ENCODE results near the gene REELD1. TPM values are rescaled to one million over a fixed set of nuclear protein-coding genes. Genes with fewer than 3 reads are reported as not detected.

REELD1 gene
- total RNA-seq, 1 experiment from 2014 or later = not detected

DNA sequence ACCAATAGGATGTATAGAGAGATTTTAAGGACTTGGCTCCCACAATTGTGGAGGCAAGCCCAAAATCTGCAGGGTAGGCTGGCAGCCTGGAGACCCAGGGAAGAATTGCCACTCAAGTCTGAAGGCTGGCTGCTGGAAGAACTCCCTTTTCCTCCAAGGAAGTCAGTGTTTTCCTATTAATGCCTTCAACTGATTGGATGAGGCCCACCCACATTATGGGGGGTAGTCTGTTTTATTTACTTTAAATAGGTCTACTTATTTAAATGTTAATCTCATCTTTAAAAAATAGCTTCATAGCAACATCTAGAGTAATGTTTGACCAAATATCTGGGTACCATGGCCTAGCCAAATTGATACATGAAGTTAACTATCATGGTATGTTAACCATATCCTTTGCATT, 20.1 kb upstream of the REELD1 start:
- DNase-seq (ENCODE audit: unreplicated experiment) = no peak
- TF ChIP-seq, protein P1, sequence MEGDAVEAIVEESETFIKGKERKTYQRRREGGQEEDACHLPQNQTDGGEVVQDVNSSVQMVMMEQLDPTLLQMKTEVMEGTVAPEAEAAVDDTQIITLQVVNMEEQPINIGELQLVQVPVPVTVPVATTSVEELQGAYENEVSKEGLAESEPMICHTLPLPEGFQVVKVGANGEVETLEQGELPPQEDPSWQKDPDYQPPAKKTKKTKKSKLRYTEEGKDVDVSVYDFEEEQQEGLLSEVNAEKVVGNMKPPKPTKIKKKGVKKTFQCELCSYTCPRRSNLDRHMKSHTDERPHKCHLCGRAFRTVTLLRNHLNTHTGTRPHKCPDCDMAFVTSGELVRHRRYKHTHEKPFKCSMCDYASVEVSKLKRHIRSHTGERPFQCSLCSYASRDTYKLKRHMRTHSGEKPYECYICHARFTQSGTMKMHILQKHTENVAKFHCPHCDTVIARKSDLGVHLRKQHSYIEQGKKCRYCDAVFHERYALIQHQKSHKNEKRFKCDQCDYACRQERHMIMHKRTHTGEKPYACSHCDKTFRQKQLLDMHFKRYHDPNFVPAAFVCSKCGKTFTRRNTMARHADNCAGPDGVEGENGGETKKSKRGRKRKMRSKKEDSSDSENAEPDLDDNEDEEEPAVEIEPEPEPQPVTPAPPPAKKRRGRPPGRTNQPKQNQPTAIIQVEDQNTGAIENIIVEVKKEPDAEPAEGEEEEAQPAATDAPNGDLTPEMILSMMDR (IDR thresholded peaks at IDR 0.05; ENCODE audit: unreplicated experiment) = no peak
- CTCF ChIA-PET = interaction anchor here (0.6 kb wide), 2 partner anchors 30 to 1409 kb away, joined by 3 to 4 read pairs; no protein-coding TSS in a partner anchor
- POLR2A ChIA-PET = interaction anchor here (0.7 kb wide), 1 partner anchor 18 kb away, joined by 3 read pairs; the partner anchor contains the start of gene LSM6
- H3K9me3 Mint-ChIP-seq (ENCODE audit: unreplicated experiment) = no peaks in the 10 kb centered on the region
- BruUV-seq (replicated peaks) = no TSS peak
- no peaks in the 10 kb centered on the region for H3K27me3 Mint-ChIP-seq (ENCODE audit: insufficient read depth, unreplicated experiment)
- H3K36me3 Mint-ChIP-seq (ENCODE audit: insufficient read depth, unreplicated experiment) = peaks cover 23% of the 10 kb centered on the region
- intact Hi-C loops (cut with micrococcal nuclease) = no loop called here
- no peak overlapping the region for H3K4me3 Mint-ChIP-seq (ENCODE audit: unreplicated experiment)
- no peak overlapping the region for H3K27ac Mint-ChIP-seq (ENCODE audit: low read depth, unreplicated experiment)
- no peaks in the 10 kb centered on the region for H3K4me1 Mint-ChIP-seq (ENCODE audit: insufficient read depth, unreplicated experiment)

DNA sequence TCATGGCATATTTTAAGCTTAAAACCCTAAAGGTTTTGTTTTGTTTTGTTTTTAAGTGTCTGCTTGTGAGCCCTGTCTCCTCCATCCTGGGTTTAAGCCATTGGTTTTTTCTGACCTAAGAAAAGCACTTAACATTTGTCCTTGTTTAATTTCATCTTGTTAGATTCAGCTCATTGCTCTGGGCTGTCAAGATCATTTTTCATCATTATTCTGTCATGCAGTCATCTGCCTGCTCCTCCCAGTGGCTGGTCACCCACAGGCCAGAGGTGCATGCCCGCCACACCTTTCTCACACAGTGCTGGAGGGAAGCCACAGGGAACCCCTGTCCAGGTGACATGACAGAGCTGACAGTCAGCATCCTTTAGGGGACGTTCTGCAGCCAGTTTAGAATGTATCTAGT, 11.7 kb upstream of the REELD1 start:
- H3K27ac Mint-ChIP-seq (ENCODE audit: low read depth, unreplicated experiment) = no peak overlapping the region
- H3K4me1 Mint-ChIP-seq (ENCODE audit: insufficient read depth, unreplicated experiment) = no peaks in the 10 kb centered on the region
- H3K9me3 Mint-ChIP-seq (ENCODE audit: unreplicated experiment) = peaks cover 7% of the 10 kb centered on the region
- DNase-seq (ENCODE audit: unreplicated experiment) = no peak
- CTCF ChIA-PET = interaction anchor here (0.6 kb wide), 1 partner anchor 20 kb away, joined by 3 read pairs; no protein-coding TSS in a partner anchor
- no peak overlapping the region for H3K4me3 Mint-ChIP-seq (ENCODE audit: unreplicated experiment)
- H3K36me3 Mint-ChIP-seq (ENCODE audit: insufficient read depth, unreplicated experiment) = no peaks in the 10 kb centered on the region
- BruUV-seq (replicated peaks) = no TSS peak
- no peaks in the 10 kb centered on the region for H3K27me3 Mint-ChIP-seq (ENCODE audit: insufficient read depth, unreplicated experiment)
- POLR2A ChIA-PET = no interaction called here
- TF ChIP-seq, protein P1 (IDR thresholded peaks at IDR 0.05; ENCODE audit: unreplicated experiment) = no peak
- intact Hi-C loops (cut with micrococcal nuclease) = no loop called here

DNA sequence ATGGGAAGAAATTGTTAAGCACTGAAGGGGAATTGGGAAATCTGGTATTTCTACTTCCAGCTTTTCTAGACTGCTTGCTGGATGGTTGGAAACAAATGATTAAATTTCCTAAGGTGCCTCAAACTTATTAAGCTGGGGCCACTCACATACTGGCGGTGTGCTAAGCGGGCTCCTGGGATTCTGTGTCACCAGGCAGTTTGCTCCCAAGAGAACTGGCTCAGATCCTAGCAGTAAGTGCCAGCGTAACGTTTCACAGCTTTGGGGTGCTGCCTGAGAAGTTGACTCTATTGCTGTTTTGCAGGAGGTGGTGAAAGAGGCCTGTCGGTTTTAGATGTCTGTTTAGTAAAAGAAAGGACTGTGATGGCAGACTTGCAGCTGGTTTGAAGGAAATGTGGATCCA, 6.9 kb upstream of the REELD1 start:
- Mint-ChIP-seq H3K4me1 (ENCODE audit: insufficient read depth, unreplicated experiment) (no peaks in the 10 kb centered on the region), H3K36me3 (ENCODE audit: insufficient read depth, unreplicated experiment) (no peaks in the 10 kb centered on the region), H3K9me3 (ENCODE audit: unreplicated experiment) (peaks cover 7% of the 10 kb centered on the region), H3K27me3 (ENCODE audit: insufficient read depth, unreplicated experiment) (peaks cover 13% of the 10 kb centered on the region), H3K27ac (ENCODE audit: low read depth, unreplicated experiment) (no peak overlapping the region), H3K4me3 (ENCODE audit: unreplicated experiment) (no peak overlapping the region)
- ChIA-PET POLR2A (interaction anchor here (0.6 kb wide), 1 partner anchor 483 kb away, joined by 3 read pairs; no protein-coding TSS in a partner anchor), CTCF (no interaction called here)
- TF ChIP-seq, protein P1 (IDR thresholded peaks at IDR 0.05; ENCODE audit: unreplicated experiment) = no peak
- no peak for DNase-seq (ENCODE audit: unreplicated experiment)
- intact Hi-C loops (cut with micrococcal nuclease) = no loop called here
- no TSS peak for BruUV-seq (replicated peaks)

DNA sequence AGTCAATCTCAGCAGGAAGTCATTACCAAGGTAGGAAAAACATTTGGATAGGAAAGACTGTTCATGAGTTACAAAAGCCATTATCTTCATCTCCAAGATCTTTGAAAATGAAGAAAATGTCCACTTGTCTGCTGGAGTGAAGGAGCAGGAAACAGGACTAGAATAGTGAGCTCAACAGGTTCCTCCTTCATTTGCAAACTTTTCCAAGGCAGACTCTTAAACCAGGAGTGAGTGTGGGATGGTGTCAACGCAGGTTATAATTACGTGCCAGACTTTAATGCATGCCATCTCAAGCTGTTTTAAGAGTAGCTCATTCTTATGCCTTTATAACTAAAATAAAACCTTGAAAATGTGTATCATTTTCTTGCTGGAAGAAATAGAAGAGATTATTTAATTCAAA, 3.4 kb upstream of the REELD1 start:
- TF ChIP-seq, protein P1 (IDR thresholded peaks at IDR 0.05; ENCODE audit: unreplicated experiment) = no peak
- intact Hi-C loops (cut with micrococcal nuclease) = no loop called here
- DNase-seq (ENCODE audit: unreplicated experiment) = no peak
- CTCF ChIA-PET = no interaction called here
- Mint-ChIP-seq H3K4me3 (ENCODE audit: unreplicated experiment) (no peak overlapping the region), H3K27ac (ENCODE audit: low read depth, unreplicated experiment) (no peak overlapping the region), H3K27me3 (ENCODE audit: insufficient read depth, unreplicated experiment) (peaks cover 13% of the 10 kb centered on the region), H3K36me3 (ENCODE audit: insufficient read depth, unreplicated experiment) (no peaks in the 10 kb centered on the region), H3K4me1 (ENCODE audit: insufficient read depth, unreplicated experiment) (no peaks in the 10 kb centered on the region), H3K9me3 (ENCODE audit: unreplicated experiment) (no peaks in the 10 kb centered on the region)
- BruUV-seq (replicated peaks) = no TSS peak
- POLR2A ChIA-PET = no interaction called here
